Lower leg skin (tissue), 4 donors: Measurements from ENCODE around the gene ZFAND3. TPM values are rescaled to one million over a fixed set of nuclear protein-coding genes. Genes with fewer than 3 reads are reported as not detected.

ENCODE experiments used
- DNase-seq, 2 donors: peaks; one replicate each; pipeline ENCODE4 v3.0.0-alpha.2; 2019; ENCODE audit warnings: low spot score in 2 of 2
- H3K4me3 ChIP-seq: fragments of 200-600 bp; sonication (generic); 2 replicates; pipeline ENCODE4 v1.5.1; 2017; ENCODE audit warnings: mild to moderate bottlenecking, low read depth; ENCODE audit not compliant: poor library complexity, severe bottlenecking
- POLR2A ChIP-seq, 2 donors: fragments of 450-650 bp; IDR thresholded peaks; one replicate each; pipeline ENCODE4 v1.6.1; 2016 to 2017; ENCODE audit warnings: antibody characterized with exemption in 2 of 2, mild to moderate bottlenecking in 1 of 2, moderate library complexity in 1 of 2
- WGBS, 2 donors: methylation state at CpG; one replicate each; pipeline ENCODE4 v1.1.5; 2018; 5-methylcytosine and 5-hydroxymethylcytosine counted together
- intact Hi-C: fragments of 100-400 bp; cut with DNase I; formaldehyde crosslinking; loops from one replicate; pipeline ENCODE4 v1.15.0; 2023; ENCODE audit warnings: low total_unique reads
- total RNA-seq, 4 donors: library from RNA; depleted of rRNA; stranded (reverse); fragments of >200 nt; gene quantifications; one replicate each; pipeline ENCODE4 v1.1.0, GENCODE V29; 2016
- TF ChIP-seq, protein P1 (sequence below), 3 donors: fragments of 450-650 bp; IDR thresholded peaks; one replicate each; pipeline ENCODE4 v1.5.1; 2016; ENCODE audit warnings: antibody characterized with exemption in 3 of 3, mild to moderate bottlenecking in 3 of 3, moderate library complexity in 2 of 3

ZFAND3 gene
- total RNA-seq, 4 donors from 2014 or later, result 26.3 to 40.8 (median 30.3) TPM

DNA sequence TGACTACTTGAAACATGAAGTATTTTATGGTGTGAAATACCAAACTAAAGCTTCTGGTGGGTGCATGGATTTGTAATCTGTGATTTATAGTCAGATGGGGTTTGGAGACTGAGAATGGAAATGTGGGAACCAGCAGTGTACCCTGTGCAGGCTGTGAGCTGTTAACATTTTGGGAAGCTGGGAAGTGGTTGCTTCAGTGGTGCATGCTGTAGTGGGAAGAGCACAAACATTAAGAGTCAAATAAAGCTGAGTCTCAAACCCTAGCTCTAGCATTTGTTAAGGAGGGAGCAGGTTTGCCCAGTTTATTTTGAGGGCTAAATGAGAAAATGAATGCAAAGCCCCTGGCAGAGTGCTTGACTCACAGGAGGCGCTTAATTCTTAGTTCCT lies 235.7 kb downstream of the ZFAND3 start:
- TF ChIP-seq, protein P1, sequence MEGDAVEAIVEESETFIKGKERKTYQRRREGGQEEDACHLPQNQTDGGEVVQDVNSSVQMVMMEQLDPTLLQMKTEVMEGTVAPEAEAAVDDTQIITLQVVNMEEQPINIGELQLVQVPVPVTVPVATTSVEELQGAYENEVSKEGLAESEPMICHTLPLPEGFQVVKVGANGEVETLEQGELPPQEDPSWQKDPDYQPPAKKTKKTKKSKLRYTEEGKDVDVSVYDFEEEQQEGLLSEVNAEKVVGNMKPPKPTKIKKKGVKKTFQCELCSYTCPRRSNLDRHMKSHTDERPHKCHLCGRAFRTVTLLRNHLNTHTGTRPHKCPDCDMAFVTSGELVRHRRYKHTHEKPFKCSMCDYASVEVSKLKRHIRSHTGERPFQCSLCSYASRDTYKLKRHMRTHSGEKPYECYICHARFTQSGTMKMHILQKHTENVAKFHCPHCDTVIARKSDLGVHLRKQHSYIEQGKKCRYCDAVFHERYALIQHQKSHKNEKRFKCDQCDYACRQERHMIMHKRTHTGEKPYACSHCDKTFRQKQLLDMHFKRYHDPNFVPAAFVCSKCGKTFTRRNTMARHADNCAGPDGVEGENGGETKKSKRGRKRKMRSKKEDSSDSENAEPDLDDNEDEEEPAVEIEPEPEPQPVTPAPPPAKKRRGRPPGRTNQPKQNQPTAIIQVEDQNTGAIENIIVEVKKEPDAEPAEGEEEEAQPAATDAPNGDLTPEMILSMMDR (IDR thresholded peaks at IDR 0.05), result no peak
- TF ChIP-seq POLR2A (IDR thresholded peaks at IDR 0.05), result no peak
- WGBS, 2 donors, result 94 to 96% methylated on average over 1 of the region's 1 CpG

DNA sequence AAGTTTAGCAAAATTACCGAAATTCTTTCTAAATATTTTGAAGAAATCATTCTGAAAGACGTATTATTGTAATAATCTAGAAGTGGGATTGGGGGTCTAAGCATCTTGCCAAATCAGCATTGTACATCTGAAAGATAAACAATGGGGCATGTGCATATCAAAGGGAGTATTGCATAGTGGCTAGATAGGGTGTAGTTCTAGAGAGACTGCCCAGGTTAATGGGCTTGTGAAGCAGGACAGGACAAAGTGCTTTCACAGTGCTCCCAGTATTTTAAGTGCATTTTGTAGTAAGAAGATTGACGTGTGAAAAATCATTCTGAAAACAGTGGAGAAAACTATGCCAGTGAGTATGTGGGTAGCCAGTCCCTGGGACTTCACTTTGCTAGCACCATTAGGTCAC lies 236.8 kb downstream of the ZFAND3 start:
- no peak for DNase-seq
- intact Hi-C loops, result no loop called here
- WGBS, 2 donors, result 90 to 91% methylated on average over 3 of the region's 3 CpGs
- TF ChIP-seq, protein P1 (IDR thresholded peaks at IDR 0.05), result no peak
- TF ChIP-seq POLR2A (IDR thresholded peaks at IDR 0.05), result no peak
- H3K4me3 ChIP-seq, result no peak overlapping the region

More for the DNA sequence above, 235.7 kb downstream of the ZFAND3 start:
- no peak for DNase-seq
- no peak overlapping the region for H3K4me3 ChIP-seq
- intact Hi-C loops, result no loop called here

DNA sequence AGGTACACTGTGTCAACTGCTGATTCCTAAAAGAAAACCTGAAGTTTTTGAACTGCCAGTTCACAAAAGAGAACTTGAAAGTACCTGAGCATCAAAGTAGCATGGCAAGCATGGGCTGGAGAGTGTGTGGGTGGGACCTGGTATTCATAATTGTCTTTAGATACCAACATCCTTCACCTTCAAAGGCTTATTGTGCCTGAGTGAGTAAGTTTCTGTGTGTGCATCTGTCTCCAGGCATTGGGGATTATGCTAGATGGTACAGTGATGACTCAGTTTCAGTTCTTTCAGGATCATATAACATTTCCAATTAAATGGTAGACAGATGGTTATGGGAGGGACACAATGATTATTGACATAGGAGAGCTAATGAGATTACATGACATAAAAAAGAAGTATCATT lies 238.5 kb downstream of the ZFAND3 start:
- DNase-seq, result no peak
- no peak overlapping the region for H3K4me3 ChIP-seq
- TF ChIP-seq, protein P1 (IDR thresholded peaks at IDR 0.05), result no peak
- TF ChIP-seq POLR2A (IDR thresholded peaks at IDR 0.05), result no peak
- intact Hi-C loops, result no loop called here

DNA sequence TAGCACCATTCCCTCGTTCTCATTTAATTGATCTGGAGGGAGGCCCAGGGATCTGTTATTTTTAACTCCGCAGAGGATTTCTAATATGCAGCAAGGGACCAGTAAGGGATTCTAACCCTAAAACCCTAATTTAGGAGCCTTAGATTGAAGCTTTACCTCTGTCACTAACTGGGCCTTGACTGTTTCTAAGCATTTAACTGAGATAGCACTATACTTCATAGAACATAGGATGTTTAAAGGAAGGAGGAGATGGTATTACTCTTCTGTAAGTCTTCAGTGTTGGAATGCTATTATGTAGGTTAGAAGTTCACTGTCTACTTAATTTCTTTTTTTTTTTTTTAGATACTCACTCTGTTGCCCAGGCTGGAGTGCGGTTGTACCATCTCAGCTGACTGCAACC lies 242.5 kb downstream of the ZFAND3 start:
- no peak overlapping the region for H3K4me3 ChIP-seq
- WGBS, 2 donors, result 77 to 88% methylated on average over 3 of the region's 3 CpGs
- no peak for DNase-seq
- intact Hi-C loops, result no loop called here
- no peak for TF ChIP-seq POLR2A (IDR thresholded peaks at IDR 0.05)
- TF ChIP-seq, protein P1 (IDR thresholded peaks at IDR 0.05), result no peak

DNA sequence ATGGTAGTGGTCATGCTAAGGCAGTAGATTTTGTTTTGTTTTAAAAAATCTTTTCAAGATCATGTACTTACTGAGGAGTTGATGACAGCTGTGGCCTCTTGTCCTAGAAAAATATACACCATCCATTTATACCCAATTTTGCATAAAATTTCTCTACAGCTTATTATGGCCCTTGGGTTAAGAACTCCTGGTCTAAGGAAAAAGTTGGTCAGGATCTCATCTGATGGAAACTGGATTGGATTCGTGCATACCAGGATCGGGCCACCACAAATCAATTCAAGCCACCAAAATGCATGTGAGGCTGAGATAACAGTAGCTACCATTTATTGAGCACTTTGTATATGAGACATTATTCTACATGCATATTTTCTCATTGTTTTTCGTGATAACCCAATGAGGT lies 244.4 kb downstream of the ZFAND3 start:
- no peak for DNase-seq
- H3K4me3 ChIP-seq, result no peak overlapping the region
- intact Hi-C loops, result no loop called here
- TF ChIP-seq, protein P1 (IDR thresholded peaks at IDR 0.05), result no peak
- TF ChIP-seq POLR2A (IDR thresholded peaks at IDR 0.05), result no peak
- WGBS, 2 donors, result 97 to 99% methylated on average over 3 of the region's 3 CpGs

DNA sequence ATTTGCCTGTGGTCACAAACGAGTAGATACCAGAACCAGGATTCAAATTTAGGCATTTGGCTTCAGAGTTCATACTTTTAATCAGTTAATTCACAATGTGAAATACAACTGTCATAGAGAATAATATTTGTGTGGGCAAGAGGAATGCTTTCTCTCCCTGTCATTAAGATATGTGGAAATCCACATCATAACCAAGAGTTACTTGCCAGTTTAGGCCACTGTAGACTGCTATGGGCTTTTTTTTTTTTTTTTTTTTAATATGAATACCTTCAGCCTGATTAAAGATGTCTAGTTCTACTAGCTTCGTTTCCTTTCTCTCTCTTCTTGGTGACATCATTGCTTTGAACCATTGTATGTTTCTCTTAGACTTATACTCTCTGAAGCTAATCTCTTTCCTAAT lies 244.9 kb downstream of the ZFAND3 start:
- no peak for DNase-seq
- TF ChIP-seq POLR2A (IDR thresholded peaks at IDR 0.05), result no peak
- TF ChIP-seq, protein P1 (IDR thresholded peaks at IDR 0.05), result no peak
- intact Hi-C loops, result no loop called here
- 78 to 80% methylated on average over 2 of the region's 2 CpGs for WGBS, 2 donors
- H3K4me3 ChIP-seq, result no peak overlapping the region
